NCI-H524 (cell line): ENCODE data around the gene CEP72.

Source experiments
- DNase-seq, 2 experiments: peaks; one replicate each; lab custom pipeline; 2025; lab: John Stamatoyannopoulos, UW

Gene CEP72

GRCh38 chr5:659496-660263 is 47.5 kb downstream of the CEP72 start:
- peak in 1 of 2 experiments; percentile 21 for DNase-seq

GRCh38 chr5:660491-661030 is 48.4 kb downstream of the CEP72 start:
- no peak for DNase-seq

- no peak for DNase-seq
Measured at GRCh38 chr5:661891-662750, 50.0 kb downstream of the CEP72 start.

GRCh38 chr5:662751-663435 is 50.8 kb downstream of the CEP72 start:
- no peak for DNase-seq

DNA sequence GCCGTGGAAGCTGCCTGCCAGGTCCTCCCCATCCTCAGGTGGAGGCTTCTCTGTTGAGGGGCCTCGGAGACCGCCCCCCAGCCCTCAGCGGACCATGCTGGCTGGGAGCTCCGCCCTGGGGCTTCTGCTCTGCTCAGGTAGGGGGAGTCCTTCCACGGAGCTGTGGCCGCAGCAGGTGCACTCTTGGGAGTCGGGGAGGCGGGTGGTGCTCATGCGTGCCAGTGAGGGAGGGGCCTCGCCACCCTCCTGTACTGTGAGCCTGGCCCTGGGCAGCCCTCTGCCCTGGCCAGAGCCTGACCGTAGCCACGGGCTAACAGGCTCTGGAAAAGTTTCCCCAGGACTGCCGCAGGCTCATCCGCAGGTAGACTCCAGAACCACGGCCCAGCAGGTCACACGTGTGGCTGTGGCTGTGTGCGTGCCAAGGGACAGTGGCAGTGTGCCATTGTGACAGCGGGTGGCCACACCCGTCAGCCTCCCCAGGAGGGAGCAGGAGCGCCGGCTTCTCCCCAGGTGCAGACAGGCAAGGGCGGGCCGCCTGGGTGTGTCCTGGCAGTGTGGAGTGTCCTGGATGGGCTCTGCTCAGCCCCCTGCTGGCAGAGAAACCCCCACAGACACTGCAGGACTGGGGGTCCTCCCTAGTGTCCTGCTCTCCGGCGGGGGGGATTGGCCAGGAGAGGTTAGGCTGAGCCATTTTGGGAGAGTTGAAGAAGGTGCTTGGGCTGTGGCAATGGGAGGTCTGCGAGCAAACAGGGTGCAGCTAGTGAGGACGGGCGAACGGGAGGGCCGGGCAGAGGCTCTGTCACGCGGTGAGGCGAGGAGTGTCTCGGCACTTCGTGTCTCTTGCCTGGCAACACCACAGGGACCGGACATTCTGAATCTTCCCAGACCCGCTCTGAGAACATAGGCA is 51.5 kb downstream of the CEP72 start:
- no peak for DNase-seq

DNA sequence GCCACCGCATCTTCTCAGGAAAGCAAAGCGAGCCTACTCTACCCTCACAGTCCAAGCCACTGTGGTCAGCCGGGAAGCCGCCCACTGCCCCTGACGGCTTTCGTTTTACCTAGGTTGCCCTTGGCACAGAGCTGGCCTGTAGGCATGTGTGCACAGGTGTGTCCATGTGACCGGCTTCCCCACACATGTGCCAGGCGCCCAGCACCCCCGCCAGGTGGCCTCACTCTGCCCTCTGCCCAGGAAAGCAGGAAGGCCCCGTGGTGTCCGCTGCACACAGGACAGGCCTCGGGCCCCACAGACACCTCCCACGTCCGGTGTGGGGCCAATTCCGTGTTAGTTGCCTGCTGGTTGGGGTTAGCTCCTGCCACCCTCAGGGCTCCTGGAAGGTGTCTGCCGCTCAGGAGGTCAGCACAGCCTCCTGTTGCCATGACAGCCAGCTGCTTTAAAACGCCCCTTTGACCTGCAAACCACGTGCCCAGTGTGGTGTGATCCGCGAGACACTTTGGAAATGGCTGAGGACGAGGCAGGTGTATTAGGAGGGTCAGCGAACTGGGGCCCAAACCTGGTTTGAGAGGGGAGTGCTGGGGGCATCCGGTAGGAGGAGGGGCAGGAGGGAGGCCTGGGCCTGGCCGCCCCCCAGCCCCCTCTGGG is 52.3 kb downstream of the CEP72 start:
- no peak for DNase-seq

GRCh38 chr5:664994-665360 is 52.8 kb downstream of the CEP72 start:
- DNase-seq = no peak

DNA sequence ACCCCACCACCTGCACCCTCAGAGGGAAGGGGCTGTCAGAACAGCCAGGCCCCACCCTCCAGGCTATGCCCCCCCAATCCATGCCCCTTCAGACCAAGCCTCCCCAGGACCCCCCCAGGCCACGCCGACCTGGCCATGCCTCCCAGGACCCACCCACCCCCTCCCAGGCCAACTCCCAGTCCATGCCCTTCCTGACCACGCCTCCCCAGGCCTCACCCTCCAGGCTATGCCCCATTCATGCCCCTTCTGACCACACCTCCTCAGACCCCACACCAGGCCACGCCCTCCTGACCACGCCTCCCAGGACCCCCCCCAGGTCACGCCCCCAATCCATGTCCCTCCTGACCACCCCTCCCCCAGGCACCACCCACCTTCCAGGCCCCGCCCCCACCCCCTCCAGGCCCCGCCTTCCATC is 53.4 kb downstream of the CEP72 start:
- no peak for DNase-seq

DNA sequence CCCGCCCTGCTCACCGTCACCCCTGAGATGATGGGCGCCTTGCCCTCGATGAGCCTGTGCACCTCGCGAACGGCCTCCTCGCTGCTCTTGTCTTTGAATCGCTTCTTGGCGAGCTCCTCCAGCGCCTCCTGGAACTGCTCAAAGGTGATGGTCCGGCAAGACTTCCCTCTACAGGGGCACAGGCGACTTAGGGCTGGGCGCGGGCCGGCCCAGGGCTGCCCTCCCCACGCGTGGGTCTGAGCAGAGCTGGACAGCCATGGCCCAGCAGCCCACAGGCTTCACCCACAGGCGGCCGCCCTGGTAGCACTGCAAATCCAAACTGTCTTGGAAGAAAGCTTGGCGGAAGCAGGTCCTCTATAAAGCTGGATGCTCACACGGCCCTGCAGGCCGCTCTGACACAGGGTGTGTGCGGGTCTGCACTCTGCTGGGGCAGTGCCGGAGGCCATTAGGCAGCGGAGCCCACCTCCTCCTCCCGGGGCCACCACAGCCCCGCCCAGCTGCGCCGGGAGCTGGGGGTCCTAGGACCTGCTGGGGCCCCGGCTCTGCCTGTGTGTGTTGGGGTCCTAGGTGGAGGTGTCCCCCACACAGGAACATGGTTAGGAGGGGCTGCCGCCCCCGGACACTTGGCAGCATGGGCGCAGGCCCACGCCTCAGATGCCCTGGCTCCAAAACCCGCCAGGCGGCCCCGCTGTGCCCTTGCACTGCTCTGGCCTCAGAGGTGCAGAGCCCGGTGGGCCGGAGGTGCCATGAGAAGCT is 54.0 kb downstream of the CEP72 start:
- no peak for DNase-seq

DNA sequence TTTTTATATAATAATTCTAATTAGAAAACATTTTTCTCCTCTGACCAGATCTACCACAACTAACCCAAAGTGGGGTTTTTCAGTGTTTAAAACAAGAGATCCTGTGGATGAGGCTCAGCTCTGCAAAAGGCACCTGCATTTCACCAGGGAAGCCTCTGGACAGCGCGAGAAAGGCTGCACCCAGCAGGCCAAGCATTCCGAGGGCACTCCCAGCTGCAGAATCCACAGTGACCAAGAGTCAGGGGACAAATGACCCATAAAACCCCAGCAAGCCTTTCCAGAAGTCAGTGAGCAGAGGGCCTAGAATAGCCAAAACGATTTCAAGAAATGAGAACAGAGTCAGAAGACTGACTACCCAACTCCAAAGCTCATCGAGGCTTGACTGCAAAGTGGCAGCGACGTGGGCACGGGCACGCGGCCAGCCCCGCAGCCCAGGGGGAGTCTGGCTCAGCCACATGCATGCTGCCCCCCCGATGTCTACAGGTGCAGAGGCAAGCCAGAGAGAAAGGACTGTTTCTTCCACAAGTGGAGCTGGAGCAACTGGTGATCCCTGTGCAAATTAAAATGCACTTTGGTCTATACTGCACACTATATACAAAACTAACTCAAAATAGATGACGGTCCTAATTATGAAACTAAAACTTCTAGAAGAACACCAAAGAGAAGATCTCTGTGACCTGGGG is 54.8 kb downstream of the CEP72 start:
- no peak for DNase-seq

GRCh38 chr5:668283-668995 is 56.3 kb downstream of the CEP72 start:
- no peak for DNase-seq

DNA sequence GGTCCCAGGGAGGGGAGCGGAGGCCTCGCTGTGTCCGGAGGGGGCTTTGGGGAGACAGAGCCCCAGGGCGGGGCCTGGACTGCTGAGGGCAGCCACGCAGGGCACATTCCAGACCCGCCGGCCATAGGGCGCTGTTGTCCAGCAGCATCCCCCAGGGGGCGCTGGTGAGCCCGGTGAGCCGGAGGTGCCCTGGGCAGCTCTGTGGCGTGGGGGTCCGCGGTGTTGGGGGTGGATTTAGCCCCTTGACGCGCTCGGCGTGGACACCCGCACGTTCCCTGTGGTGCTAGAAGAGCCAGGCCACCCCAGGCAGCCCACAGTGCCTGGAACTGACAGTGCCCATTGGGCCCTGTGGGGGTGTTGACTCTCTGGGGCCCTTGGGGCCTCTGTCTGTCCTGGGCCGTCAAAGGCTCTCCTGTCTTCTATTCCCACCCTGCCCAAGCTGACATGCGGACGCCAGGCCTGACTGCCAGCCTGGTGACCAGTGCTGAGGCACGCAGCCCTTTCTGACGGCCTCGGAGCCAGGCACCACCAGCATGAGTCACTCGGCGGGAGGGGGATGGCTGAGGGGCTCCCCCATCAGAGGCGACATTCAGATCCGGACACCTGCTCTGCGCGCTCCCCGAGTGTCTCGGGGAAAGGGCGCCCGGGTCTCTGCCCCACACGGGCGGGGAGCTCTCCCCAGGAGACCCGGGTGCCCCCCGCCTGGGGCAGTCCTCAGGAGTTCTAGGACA is 57.1 kb downstream of the CEP72 start:
- peak in 1 of 2 experiments; percentile 39 for DNase-seq

- DNase-seq = no peak
Measured at GRCh38 chr5:669842-670395, 57.8 kb downstream of the CEP72 start.

- DNase-seq = no peak
Measured at GRCh38 chr5:670396-671270, 58.5 kb downstream of the CEP72 start.

DNA sequence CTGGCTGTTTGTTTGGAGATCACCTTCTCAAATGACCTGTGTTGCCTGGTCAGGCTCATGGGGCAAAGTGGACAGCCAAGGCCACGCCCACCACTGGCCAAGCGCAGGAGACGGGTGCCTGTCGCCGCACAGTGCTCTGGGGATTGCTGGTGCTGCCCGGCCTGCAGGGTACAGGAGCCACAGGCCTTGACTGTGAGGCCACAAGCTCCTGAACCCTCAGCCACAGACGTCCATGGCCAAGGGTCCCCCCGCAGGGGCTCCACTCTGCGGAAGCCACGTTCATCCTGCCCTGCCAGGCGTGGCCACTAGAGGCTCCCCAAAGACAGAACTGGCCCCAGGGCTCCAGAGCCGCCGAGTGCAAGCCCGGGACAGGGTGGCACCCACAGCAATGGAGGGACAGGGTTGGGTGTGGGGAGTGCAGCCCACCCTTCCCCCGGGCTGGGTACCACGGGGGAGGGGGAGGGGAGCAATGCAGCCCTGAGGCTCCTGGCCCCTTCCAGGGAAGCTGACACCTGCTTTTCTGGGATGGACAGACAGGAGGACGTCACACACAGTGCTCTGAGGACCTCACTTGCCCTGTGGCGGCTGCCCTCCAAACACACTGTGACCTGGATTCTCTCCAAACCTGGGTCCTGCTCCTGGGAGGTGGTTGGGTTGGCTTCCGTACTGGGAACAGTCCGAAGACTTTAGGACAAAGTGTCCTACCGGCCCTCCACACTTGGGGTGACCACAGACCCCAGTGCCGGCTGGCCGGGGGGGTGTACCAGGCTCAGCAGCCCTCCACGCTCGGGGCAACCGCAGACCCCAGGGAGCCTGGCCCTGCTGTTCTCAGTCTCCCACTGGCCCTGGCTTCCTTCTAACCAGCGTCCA is 59.6 kb downstream of the CEP72 start:
- peak; percentile 70 to 84 for DNase-seq
